ENCODE results near the gene TSPAN15.
"Not testable (repeated sequence)": the region's sequence is repeated elsewhere in the genome, so short reads cannot be mapped to it uniquely, and the experiment has no call there.

The TSPAN15 gene

DNA sequence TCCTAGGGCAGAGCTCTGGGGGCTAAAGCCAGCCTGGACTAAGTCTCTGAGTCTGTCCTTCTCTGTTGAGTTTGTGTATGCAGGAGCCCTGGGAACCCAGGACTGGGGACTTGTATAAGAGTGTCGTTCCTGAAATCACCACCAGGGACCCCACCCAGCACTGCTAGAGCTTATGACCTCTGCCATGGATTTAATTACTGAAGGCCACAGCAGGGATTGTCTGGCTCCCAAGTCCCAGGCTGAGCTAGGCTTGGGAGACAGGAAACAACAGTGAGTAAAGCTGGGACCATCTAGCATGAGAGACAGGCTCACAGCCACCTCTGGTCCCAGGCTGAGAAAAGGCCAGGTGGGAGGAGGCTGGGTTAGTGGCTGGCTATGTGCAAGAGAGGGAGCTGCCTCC is 1.4 kb upstream of the TSPAN15 start:
- peak; percentile 46 for DNase-seq

GRCh38 chr10:69450395-69450794 is 870 bp upstream of the TSPAN15 start:
- DNase-seq, result not testable (repeated sequence)

- DNase-seq, result no peak
Measured at GRCh38 chr10:69451784-69452251, 553 bp downstream of the TSPAN15 start.

- no peak for DNase-seq
Measured at GRCh38 chr10:69452676-69453415, 1.6 kb downstream of the TSPAN15 start.

GRCh38 chr10:69453795-69454194 is 2.5 kb downstream of the TSPAN15 start:
- DNase-seq, result no peak

DNA sequence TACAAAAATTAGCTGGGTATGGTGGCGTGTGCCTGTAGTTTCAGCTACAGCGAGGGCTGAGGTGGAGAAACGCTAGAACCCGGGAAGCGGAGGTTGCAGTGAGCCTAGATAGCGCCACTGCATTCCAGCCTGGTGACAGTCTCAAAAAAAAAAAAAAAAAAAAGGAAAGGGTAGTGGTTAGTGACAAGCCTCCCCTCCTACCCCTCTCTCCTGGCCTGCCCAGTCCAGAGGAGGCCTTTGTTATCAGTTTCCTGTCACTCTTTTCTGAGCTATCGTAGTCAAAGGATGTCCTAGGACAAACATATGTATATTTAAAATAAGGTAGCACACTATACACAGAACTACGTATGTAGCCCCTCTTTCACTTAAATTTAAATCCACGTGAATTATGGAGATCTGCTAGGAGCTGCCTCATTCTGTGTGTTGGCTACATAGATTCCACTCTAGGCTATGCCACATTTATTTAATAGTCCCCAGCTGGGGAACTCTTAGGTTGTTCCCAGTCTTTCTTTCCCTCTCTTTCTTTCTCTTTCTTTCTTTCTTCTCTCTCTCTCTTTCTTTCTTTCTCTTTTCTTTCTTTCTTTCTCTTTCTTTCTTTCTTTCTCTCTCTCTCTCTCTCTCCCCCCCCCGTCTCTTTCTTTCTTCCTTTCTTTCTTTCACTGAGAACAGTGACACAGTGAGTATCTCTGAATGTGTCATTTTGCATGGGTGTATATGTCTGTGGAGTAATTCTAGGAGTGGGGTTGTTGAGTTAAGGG is 3.9 kb downstream of the TSPAN15 start:
- no peak for DNase-seq

- no peak for DNase-seq
Measured at GRCh38 chr10:69456880-69457693, 5.8 kb downstream of the TSPAN15 start.

GRCh38 chr10:69457771-69458237 is 6.5 kb downstream of the TSPAN15 start:
- DNase-seq, result no peak

DNA sequence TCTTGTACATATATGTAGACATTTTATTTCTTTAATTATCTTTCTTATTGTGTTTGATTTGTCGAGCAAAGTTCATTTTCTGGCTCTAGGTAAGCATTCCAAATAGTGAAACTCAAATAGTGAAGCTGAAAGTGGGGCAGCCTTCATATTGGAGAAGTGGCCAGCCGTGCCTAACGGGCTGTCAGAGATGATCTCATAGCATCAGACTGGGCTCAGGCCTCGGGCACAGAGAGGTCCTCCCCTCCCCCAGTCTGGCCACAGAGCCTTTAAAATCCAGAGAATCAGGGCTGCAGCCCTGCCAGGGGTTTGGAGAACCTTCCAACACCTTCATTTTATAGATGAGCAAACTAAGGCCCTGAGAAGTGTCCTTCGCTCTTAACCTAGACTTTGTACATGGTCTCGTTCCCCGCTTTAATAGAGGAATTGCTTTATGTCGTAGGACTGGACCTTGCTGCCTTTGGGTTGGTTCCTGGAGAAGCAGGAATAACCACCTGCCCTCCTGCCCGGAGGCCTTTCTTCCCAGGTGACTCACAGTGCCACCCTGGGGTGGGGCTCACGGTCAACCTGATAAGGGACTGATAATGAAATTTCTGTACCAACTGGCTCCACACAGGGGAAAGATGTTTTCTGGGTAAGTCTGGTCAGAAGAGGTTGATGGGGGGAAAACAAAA is 7.3 kb downstream of the TSPAN15 start:
- DNase-seq, result no peak

DNA sequence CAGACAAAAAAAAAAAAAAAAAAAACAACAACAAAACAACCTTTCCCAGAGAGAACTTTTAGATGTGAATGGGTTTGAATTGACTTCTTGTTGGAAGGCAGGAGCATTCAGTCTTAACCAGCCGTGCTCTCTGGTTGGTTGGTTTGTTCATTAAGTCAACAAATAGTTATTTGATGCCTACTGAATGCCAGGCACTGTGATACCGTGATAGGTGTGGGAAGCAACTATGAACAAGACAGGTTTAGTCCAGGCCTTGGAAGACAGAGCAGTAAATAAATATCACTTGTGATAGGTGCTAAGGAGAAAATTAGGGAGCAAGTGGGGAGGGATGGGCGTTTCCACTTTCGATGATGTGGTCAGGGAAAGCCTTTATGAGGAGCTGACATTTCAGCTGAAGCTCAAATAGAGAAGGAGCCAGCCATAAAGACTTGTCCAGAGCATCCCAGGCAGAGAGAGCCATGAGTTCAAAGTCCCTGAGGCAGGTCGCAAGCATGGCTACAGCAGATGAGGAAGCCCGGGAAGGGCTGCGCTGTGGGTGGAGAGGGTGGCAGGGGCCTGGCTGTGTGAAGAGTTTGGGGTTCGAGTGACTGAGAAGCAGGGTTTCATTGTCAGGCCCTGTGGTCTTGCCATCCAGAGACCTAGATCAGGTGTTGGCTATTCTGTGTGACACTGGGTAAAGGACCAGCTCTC is 8.0 kb downstream of the TSPAN15 start:
- no peak for DNase-seq

- DNase-seq, result no peak
Measured at GRCh38 chr10:69459893-69460575, 8.8 kb downstream of the TSPAN15 start.

DNA sequence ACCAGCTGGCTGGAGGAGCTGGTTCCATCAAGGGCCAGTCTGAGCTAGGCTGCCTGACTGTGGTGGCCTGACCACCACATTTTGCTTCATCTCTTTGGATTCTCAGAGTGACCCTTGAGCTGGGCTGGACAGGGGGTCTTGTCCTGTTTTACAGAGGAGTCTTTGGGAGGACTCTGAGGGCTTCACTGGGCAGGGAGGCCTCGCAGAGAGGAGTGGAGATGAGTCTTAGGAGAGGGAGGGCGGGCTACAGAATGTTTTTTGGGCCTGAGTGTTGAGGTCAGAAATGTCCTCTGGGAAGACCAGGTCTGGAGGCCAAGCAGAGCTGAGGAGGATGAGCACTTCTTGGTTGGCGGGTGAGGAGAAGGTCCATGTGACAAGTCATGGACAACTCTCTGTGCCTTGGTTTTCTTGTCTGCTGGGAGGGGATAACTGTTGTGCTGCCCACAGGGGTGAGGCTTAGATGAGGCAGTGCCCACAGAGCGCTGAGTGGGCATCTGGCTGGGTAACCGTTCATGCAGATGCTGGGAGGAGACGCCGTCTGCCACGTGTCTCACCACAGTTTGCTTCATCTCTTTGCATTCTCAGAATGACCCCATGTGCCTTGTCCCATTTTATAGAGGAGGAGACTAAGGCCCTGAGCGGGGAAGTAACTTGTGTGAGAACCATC is 9.4 kb downstream of the TSPAN15 start:
- no peak for DNase-seq

DNA sequence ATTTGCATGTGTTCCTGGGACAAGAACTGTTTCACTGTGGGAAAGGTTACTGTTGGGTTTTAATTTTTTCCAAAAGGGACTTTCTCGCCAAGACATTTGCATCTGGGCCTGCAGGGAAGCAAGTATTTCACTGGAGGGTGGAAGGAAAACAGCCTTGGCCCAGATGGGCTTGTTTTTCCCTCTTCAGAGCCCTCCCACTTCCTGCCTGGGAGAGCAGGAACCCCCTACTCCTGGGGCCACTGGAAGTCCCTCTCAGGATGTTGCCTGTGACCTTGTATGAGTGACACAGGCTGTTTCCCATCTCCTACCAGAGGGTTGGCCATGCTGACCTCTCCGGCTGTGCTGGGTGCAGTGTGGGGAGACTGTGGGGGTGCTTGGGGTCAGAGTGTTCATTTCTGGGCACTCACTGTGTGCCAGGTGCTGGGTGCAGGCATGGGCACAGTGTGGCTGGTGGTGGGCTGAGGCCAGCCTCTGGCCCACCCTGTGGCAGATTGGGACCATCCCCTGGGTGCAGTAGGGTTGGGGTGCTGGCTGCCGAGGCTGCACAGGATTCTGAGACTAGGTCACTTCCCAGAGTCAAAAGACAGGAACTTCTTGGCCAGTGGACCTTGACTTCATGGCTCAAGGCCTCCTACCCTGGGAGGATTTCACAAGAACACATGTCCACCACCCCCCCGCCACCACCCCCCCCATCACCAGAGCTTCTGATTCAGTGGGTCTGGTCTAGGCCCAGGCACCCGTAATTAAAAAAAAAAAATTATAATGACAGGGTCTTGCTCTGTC is 10.2 kb downstream of the TSPAN15 start:
- no peak for DNase-seq

- no peak for DNase-seq
Measured at GRCh38 chr10:69463886-69464285, 12.6 kb downstream of the TSPAN15 start.

DNA sequence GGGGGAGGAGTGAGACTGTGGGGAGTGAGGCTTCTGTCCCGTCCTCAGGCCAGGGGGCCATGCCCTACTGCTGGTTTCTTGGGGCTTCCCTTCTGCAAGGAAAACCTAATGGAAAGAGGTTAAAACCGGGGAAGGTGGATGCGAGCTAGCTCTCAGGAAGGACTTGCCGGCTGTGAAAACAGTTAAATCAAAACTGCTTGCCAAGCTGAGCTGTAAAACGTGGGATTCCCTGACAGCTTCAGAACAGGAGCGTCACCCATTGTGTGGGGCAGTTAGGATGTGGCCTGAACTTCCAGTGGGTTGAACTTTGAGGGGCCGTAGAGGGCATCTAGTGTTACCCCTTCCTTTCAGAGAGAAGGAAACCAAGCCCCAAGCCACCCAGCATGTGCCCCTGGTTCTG is 13.1 kb downstream of the TSPAN15 start:
- DNase-seq, result no peak

DNA sequence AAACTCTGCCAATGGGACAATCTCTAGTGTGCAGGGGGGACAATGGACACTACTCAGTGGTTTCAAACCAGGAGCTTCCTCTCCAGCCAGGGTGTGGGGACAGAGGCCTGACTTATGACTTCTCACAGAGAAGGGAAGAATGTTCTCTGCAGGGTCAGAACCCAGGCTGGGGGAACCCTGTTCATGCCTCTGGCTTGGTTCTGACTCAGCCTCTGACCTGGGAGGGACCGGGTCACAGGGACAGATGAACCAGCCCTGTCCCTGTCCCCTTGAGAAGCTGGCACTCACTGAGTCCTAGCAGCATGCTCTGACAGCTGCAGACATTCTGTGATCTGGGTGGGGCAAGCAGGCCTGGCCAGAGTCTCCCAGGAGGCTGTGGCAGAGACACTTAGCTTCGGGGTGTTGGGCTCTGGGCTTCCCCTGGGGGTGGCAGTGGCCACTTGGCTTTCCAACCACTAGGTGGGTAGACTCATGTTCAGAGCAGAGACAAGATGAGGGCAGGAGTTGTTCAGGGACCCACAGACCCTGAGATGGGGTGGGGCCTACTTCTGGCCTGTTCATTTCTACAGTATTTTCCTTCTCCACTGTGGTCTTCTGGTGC is 13.6 kb downstream of the TSPAN15 start:
- DNase-seq, result peak; percentile 9

GRCh38 chr10:69465457-69466157 is 14.3 kb downstream of the TSPAN15 start:
- DNase-seq, result no peak

DNA sequence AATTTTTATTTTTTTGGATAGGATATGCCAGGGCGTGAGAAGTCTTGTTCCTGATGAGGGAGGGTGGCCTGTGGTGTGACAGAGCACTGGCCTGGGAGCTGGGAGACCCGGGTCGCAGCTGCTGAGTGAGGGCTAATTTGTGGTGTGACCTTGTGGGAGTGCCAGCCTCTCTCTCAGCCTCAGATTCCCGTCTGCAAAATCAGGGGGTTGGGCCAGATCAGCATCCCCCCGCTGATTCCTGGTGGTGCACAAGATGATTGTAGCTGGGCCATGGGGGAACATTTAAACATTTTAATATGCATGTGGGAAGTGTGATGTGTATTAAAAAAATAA is 14.9 kb downstream of the TSPAN15 start:
- DNase-seq, result no peak

DNA sequence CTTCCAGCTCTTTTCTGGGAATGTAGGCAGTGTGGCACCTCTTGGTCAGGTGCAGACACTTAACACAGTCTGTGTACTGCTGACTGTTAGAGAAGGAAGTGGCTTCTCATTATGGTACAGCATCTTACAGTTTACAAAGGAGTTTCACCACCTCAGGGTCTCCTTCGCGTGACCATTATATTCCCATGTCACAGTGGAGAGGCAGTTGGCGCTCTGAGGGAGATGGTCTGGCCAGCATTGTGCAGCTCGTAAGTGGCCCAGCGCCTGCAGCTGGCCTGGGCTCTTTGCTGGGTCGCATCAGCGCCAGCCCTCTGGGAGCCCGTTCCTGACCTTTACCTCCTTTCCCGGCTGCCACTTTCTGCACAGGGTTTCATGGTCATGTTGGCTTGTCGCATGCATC is 15.4 kb downstream of the TSPAN15 start:
- DNase-seq, result no peak

Measured in central memory CD4-positive, alpha-beta T cell (primary cell).